ENCODE measurements around the gene SPIRE2. TPM values are rescaled to one million over a fixed set of nuclear protein-coding genes. Genes with fewer than 3 reads are reported as not detected.
A peak's percentile ranks its signal among the peaks of the same experiment; 100 is the strongest.

SPIRE2 gene
- total and polyA plus RNA-seq, 9 of the 15 experiments (the other 6 are each of a cell fraction or from before 2014, with no cell fraction given): 0.70 to 7.5 (median 4.6) TPM

- no peak overlapping the region for H3K4me2 ChIP-seq (ENCODE audit: insufficient read depth, low read length)
- DNase-seq (ENCODE audit: extremely low read depth in 1 of 4, low spot score in 3 of 4) (no peak), ATAC-seq (no peak), FAIRE-seq (no peak)
- in situ Hi-C loops (cut with MboI): no loop called here
- H3K27ac ChIP-seq (ENCODE audit: extremely low read depth, low read depth, low read length): no peak overlapping the region
- no peaks in the 10 kb centered on the region for H3K4me1 ChIP-seq (replicated peaks in 1 of 2; ENCODE audit: control insufficient read depth in 2 of 2, insufficient read depth in 2 of 2, low read length in 2 of 2)
- POLR2A ChIA-PET: interaction anchor here (0.6 kb wide), 1 partner anchor 67 kb away, joined by 3 read pairs; no protein-coding TSS in a partner anchor
- 0 out of 2 replicates have a peak, but pooled peaks have one; percentile 70 for TF ChIP-seq ZNF12 (CRISPR knock-in tag; IDR thresholded peaks at IDR 0.05)
- no peak for TF ChIP-seq PCBP2 (IDR thresholded peaks at IDR 0.05; ENCODE audit: low read depth, low read length, poor library complexity, severe bottlenecking)
- H3K36me3 ChIP-seq (ENCODE audit: control insufficient read depth, insufficient read depth, low read length): peaks cover 91% of the 10 kb centered on the region; the same call in 2 of the 3 replicates
- 91% methylated on average over 5 of the region's 5 CpGs for WGBS (ENCODE audit: insufficient coverage, low coverage, missing lambda C conversion rate)
- BruUV-seq (replicated peaks): no TSS peak
- H2AFZ ChIP-seq (ENCODE audit: low read depth, low read length): no peak overlapping the region
- no peaks in the 10 kb centered on the region for H3K27me3 ChIP-seq (ENCODE audit: control insufficient read depth in 2 of 2, insufficient read depth in 2 of 2, low read length in 2 of 2)
- H3K4me3 ChIP-seq: no peak overlapping the region
- no peak overlapping the region for H3K9ac ChIP-seq (ENCODE audit: insufficient read depth in 1 of 2, low read depth in 2 of 2, low read length in 2 of 2)
- H3K79me2 ChIP-seq (ENCODE audit: control insufficient read depth, insufficient read depth, low read length): peaks cover 3% of the 10 kb centered on the region; the same call in 1 of the 3 replicates
- no peaks in the 10 kb centered on the region for H3K9me3 ChIP-seq (replicated peaks; ENCODE audit: control insufficient read depth, insufficient read depth, low read depth, low read length)
- intact Hi-C loops (cut with micrococcal nuclease): no loop called here
- CTCF ChIA-PET (ENCODE audit: low intra/inter-chr PET ratio): no interaction called here
- no peaks in the 10 kb centered on the region for H3K9me1 ChIP-seq (ENCODE audit: control insufficient read depth, insufficient read depth, low read length)
- H4K20me1 ChIP-seq (replicated peaks; ENCODE audit: control insufficient read depth, insufficient read depth, low read length): no peaks in the 10 kb centered on the region
These were observed 30.1 kb upstream of the SPIRE2 start for GRCh38 chr16:89798126-89798525.

DNA sequence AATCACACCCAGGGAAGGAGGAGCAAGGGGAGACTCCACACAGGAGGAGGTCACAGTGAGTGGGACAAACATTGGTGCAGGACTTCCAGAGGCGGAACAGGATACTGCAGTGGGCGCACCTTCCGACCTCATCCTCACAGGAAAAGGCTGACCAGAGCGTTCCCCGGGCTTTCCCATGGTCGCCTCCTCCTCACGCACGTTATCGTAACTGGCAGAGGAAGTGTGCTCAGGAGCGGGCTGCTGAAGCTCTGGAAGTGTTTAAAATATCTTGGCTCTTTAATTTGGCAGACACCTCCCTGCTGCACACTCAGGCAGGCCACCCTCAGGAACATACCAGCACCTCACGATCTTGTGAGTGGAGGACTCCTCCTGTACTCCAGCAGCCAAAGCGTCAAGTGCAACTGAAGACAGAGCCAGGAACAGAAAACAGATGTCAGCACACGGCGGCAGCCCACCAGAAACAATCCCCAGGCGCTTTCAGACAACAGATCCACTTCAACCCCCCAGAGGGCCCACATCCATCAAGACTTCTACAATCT is 29.4 kb upstream of the SPIRE2 start:
- ATAC-seq (no peak), FAIRE-seq (no peak)

More for the DNA sequence above, 29.4 kb upstream of the SPIRE2 start:
- peaks cover 3% of the 10 kb centered on the region; the same call in 1 of the 3 replicates for H3K79me2 ChIP-seq (ENCODE audit: control insufficient read depth, insufficient read depth, low read length)
- no peaks in the 10 kb centered on the region for H3K27me3 ChIP-seq (ENCODE audit: control insufficient read depth in 2 of 2, insufficient read depth in 2 of 2, low read length in 2 of 2)
- peaks cover 94% of the 10 kb centered on the region; the same call in 2 of the 3 replicates for H3K36me3 ChIP-seq (ENCODE audit: control insufficient read depth, insufficient read depth, low read length)
- no peaks in the 10 kb centered on the region for H3K4me1 ChIP-seq (replicated peaks in 1 of 2; ENCODE audit: control insufficient read depth in 2 of 2, insufficient read depth in 2 of 2, low read length in 2 of 2)
- no peak for TF ChIP-seq KLF13 (tag; IDR thresholded peaks at IDR 0.05; ENCODE audit: borderline replicate concordance, low read depth)
- no peak for TF ChIP-seq ZBTB7A (IDR thresholded peaks at IDR 0.05; ENCODE audit: borderline replicate concordance, control insufficient read depth, low read depth, low read length)
- no peak for TF ChIP-seq DPF2 (IDR thresholded peaks at IDR 0.05)
- no peak for TF ChIP-seq FOXP4 (CRISPR knock-in tag; IDR thresholded peaks at IDR 0.05; ENCODE audit: borderline replicate concordance)
- TF ChIP-seq NEUROD1 (IDR thresholded peaks at IDR 0.05; ENCODE audit: borderline replicate concordance, low read depth, low read length, partially characterized antibody): no peak
- TF ChIP-seq, protein P1, sequence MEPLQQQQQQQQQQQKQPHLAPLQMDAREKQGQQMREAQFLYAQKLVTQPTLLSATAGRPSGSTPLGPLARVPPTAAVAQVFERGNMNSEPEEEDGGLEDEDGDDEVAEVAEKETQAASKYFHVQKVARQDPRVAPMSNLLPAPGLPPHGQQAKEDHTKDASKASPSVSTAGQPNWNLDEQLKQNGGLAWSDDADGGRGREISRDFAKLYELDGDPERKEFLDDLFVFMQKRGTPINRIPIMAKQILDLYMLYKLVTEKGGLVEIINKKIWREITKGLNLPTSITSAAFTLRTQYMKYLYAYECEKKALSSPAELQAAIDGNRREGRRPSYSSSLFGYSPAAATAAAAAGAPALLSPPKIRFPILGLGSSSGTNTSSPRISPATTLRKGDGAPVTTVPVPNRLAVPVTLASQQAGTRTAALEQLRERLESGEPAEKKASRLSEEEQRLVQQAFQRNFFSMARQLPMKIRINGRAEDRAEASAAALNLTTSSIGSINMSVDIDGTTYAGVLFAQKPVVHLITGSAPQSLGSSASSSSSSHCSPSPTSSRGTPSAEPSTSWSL (CRISPR knock-in tag; IDR thresholded peaks at IDR 0.05; ENCODE audit: borderline replicate concordance): no peak
- DNase-seq (ENCODE audit: extremely low read depth in 1 of 4, low spot score in 3 of 4): no peak
- no peaks in the 10 kb centered on the region for H3K9me3 ChIP-seq (replicated peaks; ENCODE audit: control insufficient read depth, insufficient read depth, low read depth, low read length)
- H3K27ac ChIP-seq (ENCODE audit: extremely low read depth, low read depth, low read length): no peak overlapping the region
- in situ Hi-C loops (cut with MboI): no loop called here
- 97% methylated on average over 15 of the region's 15 CpGs for WGBS (ENCODE audit: insufficient coverage, low coverage, missing lambda C conversion rate)
- no peaks in the 10 kb centered on the region for H3K9me1 ChIP-seq (ENCODE audit: control insufficient read depth, insufficient read depth, low read length)
- no peak overlapping the region for H3K4me3 ChIP-seq
- BruUV-seq (replicated peaks): no TSS peak
- ChIA-PET CTCF (ENCODE audit: low intra/inter-chr PET ratio) (no interaction called here), POLR2A (interaction anchor here (0.6 kb wide), 1 partner anchor 67 kb away, joined by 3 read pairs; no protein-coding TSS in a partner anchor)
- no peak overlapping the region for H3K4me2 ChIP-seq (ENCODE audit: insufficient read depth, low read length)
- H4K20me1 ChIP-seq (replicated peaks; ENCODE audit: control insufficient read depth, insufficient read depth, low read length): no peaks in the 10 kb centered on the region
- H2AFZ ChIP-seq (ENCODE audit: low read depth, low read length): no peak overlapping the region
- intact Hi-C loops (cut with micrococcal nuclease): no loop called here
- H3K9ac ChIP-seq (ENCODE audit: insufficient read depth in 1 of 2, low read depth in 2 of 2, low read length in 2 of 2): no peak overlapping the region

Data from K562 (cell line).